HEK293 (cell line): ENCODE data around the gene TAF1D.

ENCODE experiments used
- CTCF ChIA-PET: fragments of 350-600 bp; formaldehyde crosslinking; extraction: SDS; loops from one replicate; lab custom pipeline; 2021; ENCODE audit warnings: antibody characterized with exemption; lab: Yijun Ruan, JAX
- POLR2A ChIA-PET: fragments of 300-600 bp; formaldehyde crosslinking; extraction: SDS; loops from one replicate; lab custom pipeline; 2020; ENCODE audit warnings: antibody characterized with exemption, inconsistent platforms; lab: Yijun Ruan, JAX
- H3K27ac ChIP-seq: fragments of 200-500 bp; sonication (Bioruptor generic); 2 replicates; pipeline ENCODE4 v1.5.1; 2014; ENCODE audit warnings: low read depth, low read length, control low read depth, inconsistent platforms; ENCODE audit errors: extremely low read depth
- H3K36me3 ChIP-seq, 2 experiments: fragments of 200-500 bp in 1 of 2; sonication (Bioruptor generic) in 1 of 2; 1 replicate in 1 of 2; 2 replicates in 1 of 2; pipeline ENCODE4 v1.5.1; 2014 to 2017; ENCODE audit warnings: inconsistent platforms in 2 of 2, low read length in 2 of 2; ENCODE audit not compliant: control insufficient read depth in 2 of 2, insufficient read depth in 1 of 2
- H3K4me1 ChIP-seq: fragments of 200-500 bp; sonication (Bioruptor generic); 2 replicates; pipeline ENCODE4 v1.5.1; 2014; ENCODE audit warnings: mild to moderate bottlenecking, low read length, inconsistent platforms; ENCODE audit not compliant: control insufficient read depth, insufficient read depth
- H3K4me3 ChIP-seq: 2 replicates; pipeline ENCODE4 v1.5.1; 2011; ENCODE audit warnings: low read depth, mild to moderate bottlenecking, control low read depth, low read length, moderate library complexity
- H3K9me3 ChIP-seq: fragments of 200-500 bp; sonication (Bioruptor generic); 2 replicates; pipeline ENCODE4 v1.5.1; 2014; ENCODE audit warnings: low read depth, low read length, inconsistent platforms; ENCODE audit not compliant: control insufficient read depth, insufficient read depth
- GLI4 ChIP-seq: fragments of 450-650 bp; formaldehyde crosslinking; IDR thresholded peaks from 2 replicates; pipeline ENCODE4 v1.5.1; 2016; ENCODE audit warnings: missing biosample characterization, missing genetic modification characterization
- GLIS1 ChIP-seq: fragments of 450-650 bp; formaldehyde crosslinking; IDR thresholded peaks from 2 replicates; pipeline ENCODE4 v1.5.1; 2016; ENCODE audit warnings: missing biosample characterization, missing genetic modification characterization
- HOXD13 ChIP-seq: sonication (generic); formaldehyde crosslinking; IDR thresholded peaks from 2 replicates; pipeline ENCODE4 v1.8.0; 2022; ENCODE audit warnings: missing genetic modification reagents, borderline replicate concordance
- OVOL3 ChIP-seq: fragments of 450-650 bp; formaldehyde crosslinking; IDR thresholded peaks from 2 replicates; pipeline ENCODE4 v1.5.1; 2016; ENCODE audit warnings: missing biosample characterization, missing genetic modification characterization
- SALL2 ChIP-seq: fragments of 450-650 bp; formaldehyde crosslinking; IDR thresholded peaks from 2 replicates; pipeline ENCODE4 v1.5.0; 2017; ENCODE audit warnings: missing biosample characterization, mild to moderate bottlenecking, missing genetic modification characterization, borderline replicate concordance
- SCRT1 ChIP-seq: fragments of 450-650 bp; formaldehyde crosslinking; IDR thresholded peaks from 2 replicates; pipeline ENCODE4 v1.5.1; 2016; ENCODE audit warnings: missing biosample characterization, missing genetic modification characterization, borderline replicate concordance
- SP2 ChIP-seq: fragments of 450-650 bp; formaldehyde crosslinking; IDR thresholded peaks from 2 replicates; pipeline ENCODE4 v1.5.1; 2016; ENCODE audit warnings: missing biosample characterization, missing genetic modification characterization
- ZBTB1 ChIP-seq: fragments of 450-650 bp; formaldehyde crosslinking; IDR thresholded peaks from 2 replicates; pipeline ENCODE4 v1.5.1; 2016; ENCODE audit warnings: missing biosample characterization, missing genetic modification characterization
- ZBTB7A ChIP-seq: fragments of 450-650 bp; formaldehyde crosslinking; IDR thresholded peaks from 2 replicates; pipeline ENCODE4 v1.5.1; 2016; ENCODE audit warnings: low read depth, missing biosample characterization, missing genetic modification characterization
- ZFP41 ChIP-seq: fragments of 450-650 bp; formaldehyde crosslinking; IDR thresholded peaks from 2 replicates; pipeline ENCODE4 v1.5.1; 2016; ENCODE audit warnings: missing biosample characterization, missing genetic modification characterization, borderline replicate concordance
- ZFP69B ChIP-seq: fragments of 450-650 bp; formaldehyde crosslinking; IDR thresholded peaks from 2 replicates; pipeline ENCODE4 v1.5.1; 2016; ENCODE audit warnings: missing biosample characterization, missing genetic modification characterization
- ZNF174 ChIP-seq: fragments of 450-650 bp; formaldehyde crosslinking; IDR thresholded peaks from 2 replicates; pipeline ENCODE4 v1.5.0; 2017; ENCODE audit warnings: missing biosample characterization, mild to moderate bottlenecking, missing genetic modification characterization
- ZNF2 ChIP-seq: fragments of 450-650 bp; formaldehyde crosslinking; IDR thresholded peaks from 2 replicates; pipeline ENCODE4 v1.5.1; 2016; ENCODE audit warnings: missing biosample characterization, missing genetic modification characterization
- ZNF23 ChIP-seq: fragments of 450-650 bp; formaldehyde crosslinking; IDR thresholded peaks from 2 replicates; pipeline ENCODE4 v1.5.1; 2016; ENCODE audit warnings: missing biosample characterization, missing genetic modification characterization, borderline replicate concordance
- ZNF274 ChIP-seq, 2 experiments: fragments of 200-500 bp in 1 of 2; fragments of 450-650 bp in 1 of 2; sonication (Bioruptor generic) in 1 of 2; formaldehyde crosslinking in 1 of 2; IDR thresholded peaks; 2 replicates each; pipeline versions ENCODE4 v1.5.1 to v1.6.1; 2014 to 2016; ENCODE audit warnings: borderline replicate concordance in 1 of 2, inconsistent platforms in 1 of 2, low read length in 1 of 2, missing biosample characterization in 1 of 2, missing genetic modification characterization in 1 of 2
- ZNF350 ChIP-seq: fragments of 450-650 bp; formaldehyde crosslinking; IDR thresholded peaks from 2 replicates; pipeline ENCODE4 v1.5.0; 2017; ENCODE audit warnings: missing biosample characterization, mild to moderate bottlenecking, missing genetic modification characterization
- ZNF416 ChIP-seq: fragments of 450-650 bp; formaldehyde crosslinking; IDR thresholded peaks from 2 replicates; pipeline ENCODE4 v1.5.1; 2016; ENCODE audit warnings: missing biosample characterization, missing genetic modification characterization
- ZNF510 ChIP-seq: fragments of 450-650 bp; formaldehyde crosslinking; IDR thresholded peaks from 2 replicates; pipeline ENCODE4 v1.5.1; 2018; ENCODE audit warnings: mild to moderate bottlenecking, missing genetic modification characterization, missing biosample characterization; ENCODE audit not compliant: insufficient replicate concordance
- ZNF530 ChIP-seq: fragments of 450-650 bp; formaldehyde crosslinking; IDR thresholded peaks from 2 replicates; pipeline ENCODE4 v1.5.1; 2016; ENCODE audit warnings: low read depth, missing biosample characterization, missing genetic modification characterization
- ZNF580 ChIP-seq: fragments of 450-650 bp; formaldehyde crosslinking; IDR thresholded peaks from 2 replicates; pipeline ENCODE4 v1.5.1; 2016; ENCODE audit warnings: missing biosample characterization, missing genetic modification characterization
- ZNF610 ChIP-seq: fragments of 450-650 bp; formaldehyde crosslinking; IDR thresholded peaks from 2 replicates; pipeline ENCODE4 v1.5.1; 2016; ENCODE audit warnings: missing biosample characterization, missing genetic modification characterization, borderline replicate concordance
- ZNF658 ChIP-seq: fragments of 450-650 bp; formaldehyde crosslinking; IDR thresholded peaks from 2 replicates; pipeline ENCODE4; 2016; ENCODE audit warnings: missing biosample characterization, missing genetic modification characterization
- ZNF837 ChIP-seq: fragments of 450-650 bp; formaldehyde crosslinking; IDR thresholded peaks from 2 replicates; pipeline ENCODE4 v1.5.1; 2016; ENCODE audit warnings: missing biosample characterization, missing genetic modification characterization
- ZSCAN18 ChIP-seq: fragments of 450-650 bp; formaldehyde crosslinking; IDR thresholded peaks from 2 replicates; pipeline ENCODE4 v1.5.1; 2016; ENCODE audit warnings: missing biosample characterization, missing genetic modification characterization
- TF ChIP-seq, protein P1 (sequence below): fragments of 450-650 bp; formaldehyde crosslinking; IDR thresholded peaks from 2 replicates; pipeline ENCODE4 v1.5.1; 2016; ENCODE audit warnings: missing biosample characterization, missing genetic modification characterization
- TF ChIP-seq, protein P2 (sequence below): fragments of 450-650 bp; formaldehyde crosslinking; IDR thresholded peaks from 2 replicates; pipeline ENCODE4 v1.5.1; 2017; ENCODE audit warnings: missing biosample characterization, missing genetic modification characterization
- TF ChIP-seq, protein P3 (sequence below): fragments of 450-650 bp; formaldehyde crosslinking; IDR thresholded peaks from 2 replicates; pipeline ENCODE4 v1.5.0; 2017; ENCODE audit warnings: missing biosample characterization, missing genetic modification characterization, borderline replicate concordance

Gene TAF1D

GRCh38 chr11:93733474-93733873 is 7.8 kb downstream of the TAF1D start (continued):
- TF ChIP-seq SALL2 = no peak
- TF ChIP-seq, protein P1, sequence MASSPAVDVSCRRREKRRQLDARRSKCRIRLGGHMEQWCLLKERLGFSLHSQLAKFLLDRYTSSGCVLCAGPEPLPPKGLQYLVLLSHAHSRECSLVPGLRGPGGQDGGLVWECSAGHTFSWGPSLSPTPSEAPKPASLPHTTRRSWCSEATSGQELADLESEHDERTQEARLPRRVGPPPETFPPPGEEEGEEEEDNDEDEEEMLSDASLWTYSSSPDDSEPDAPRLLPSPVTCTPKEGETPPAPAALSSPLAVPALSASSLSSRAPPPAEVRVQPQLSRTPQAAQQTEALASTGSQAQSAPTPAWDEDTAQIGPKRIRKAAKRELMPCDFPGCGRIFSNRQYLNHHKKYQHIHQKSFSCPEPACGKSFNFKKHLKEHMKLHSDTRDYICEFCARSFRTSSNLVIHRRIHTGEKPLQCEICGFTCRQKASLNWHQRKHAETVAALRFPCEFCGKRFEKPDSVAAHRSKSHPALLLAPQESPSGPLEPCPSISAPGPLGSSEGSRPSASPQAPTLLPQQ = no peak
- no peak for TF ChIP-seq ZNF416 (tag by site-specific recombination)
- no peak for TF ChIP-seq ZNF610 (tag by site-specific recombination)
- TF ChIP-seq ZNF174 (tag by site-specific recombination) = no peak
- TF ChIP-seq SCRT1 (tag by site-specific recombination) = no peak
- no peak for TF ChIP-seq ZNF510 (tag by site-specific recombination)
- no peak for TF ChIP-seq HOXD13
- TF ChIP-seq ZNF2 (tag by site-specific recombination) = no peak
- TF ChIP-seq GLI4 (tag by site-specific recombination) = no peak
- TF ChIP-seq SP2 (tag by site-specific recombination) = no peak
- no peak for TF ChIP-seq ZFP41 (tag by site-specific recombination)

DNA sequence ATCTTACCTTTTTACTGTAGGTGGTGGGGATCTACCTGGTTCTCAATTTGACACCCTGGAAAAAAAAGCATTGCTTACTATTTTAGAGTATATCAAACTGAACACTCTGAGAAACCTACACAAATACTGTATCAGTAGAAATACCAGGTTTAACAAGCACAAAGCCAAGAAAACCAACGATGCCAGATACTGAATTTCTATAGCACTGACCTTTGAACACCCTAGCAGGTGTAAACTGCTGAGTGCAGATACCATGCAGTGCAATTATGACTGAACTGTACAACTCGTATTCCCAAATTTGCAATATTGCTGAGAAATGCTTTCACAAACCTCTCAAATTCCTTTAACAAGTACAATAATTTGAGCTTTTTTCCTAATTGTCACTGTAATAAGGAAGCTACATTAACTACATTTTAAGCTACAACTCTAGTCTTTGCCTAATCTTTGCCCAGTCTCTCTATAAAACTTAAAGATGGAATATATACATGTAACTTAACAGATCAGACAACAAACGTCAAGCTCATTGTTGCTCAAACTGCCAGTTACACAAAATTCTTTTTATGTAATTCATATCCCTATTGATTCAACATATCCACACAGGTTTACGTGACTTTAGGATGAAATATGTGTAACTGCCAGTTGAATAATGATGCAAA is 8.9 kb downstream of the TAF1D start:
- POLR2A ChIA-PET = interaction anchor here (0.6 to 5.3 kb wide), 2 partner anchors 8 to 493 kb away, joined by 3 to 48 read pairs; partner anchors contain the start of genes C11orf54 and TAF1D
- no peaks in the 10 kb centered on the region for H3K4me1 ChIP-seq
- H3K36me3 ChIP-seq = peaks cover 26 to 100% of the 10 kb centered on the region in 2 experiments
- no peak overlapping the region for H3K4me3 ChIP-seq
- H3K9me3 ChIP-seq = no peaks in the 10 kb centered on the region
- no peak for TF ChIP-seq ZNF658 (tag by site-specific recombination)
- TF ChIP-seq ZNF580 = no peak
- no peak for TF ChIP-seq OVOL3 (tag by site-specific recombination)
- TF ChIP-seq ZSCAN18 = no peak
- TF ChIP-seq, protein P2, sequence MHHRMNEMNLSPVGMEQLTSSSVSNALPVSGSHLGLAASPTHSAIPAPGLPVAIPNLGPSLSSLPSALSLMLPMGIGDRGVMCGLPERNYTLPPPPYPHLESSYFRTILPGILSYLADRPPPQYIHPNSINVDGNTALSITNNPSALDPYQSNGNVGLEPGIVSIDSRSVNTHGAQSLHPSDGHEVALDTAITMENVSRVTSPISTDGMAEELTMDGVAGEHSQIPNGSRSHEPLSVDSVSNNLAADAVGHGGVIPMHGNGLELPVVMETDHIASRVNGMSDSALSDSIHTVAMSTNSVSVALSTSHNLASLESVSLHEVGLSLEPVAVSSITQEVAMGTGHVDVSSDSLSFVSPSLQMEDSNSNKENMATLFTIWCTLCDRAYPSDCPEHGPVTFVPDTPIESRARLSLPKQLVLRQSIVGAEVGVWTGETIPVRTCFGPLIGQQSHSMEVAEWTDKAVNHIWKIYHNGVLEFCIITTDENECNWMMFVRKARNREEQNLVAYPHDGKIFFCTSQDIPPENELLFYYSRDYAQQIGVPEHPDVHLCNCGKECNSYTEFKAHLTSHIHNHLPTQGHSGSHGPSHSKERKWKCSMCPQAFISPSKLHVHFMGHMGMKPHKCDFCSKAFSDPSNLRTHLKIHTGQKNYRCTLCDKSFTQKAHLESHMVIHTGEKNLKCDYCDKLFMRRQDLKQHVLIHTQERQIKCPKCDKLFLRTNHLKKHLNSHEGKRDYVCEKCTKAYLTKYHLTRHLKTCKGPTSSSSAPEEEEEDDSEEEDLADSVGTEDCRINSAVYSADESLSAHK (tag by site-specific recombination) = no peak
- no peak for TF ChIP-seq ZNF350
- no peak for TF ChIP-seq ZBTB7A (tag by site-specific recombination)
- TF ChIP-seq, protein P3, sequence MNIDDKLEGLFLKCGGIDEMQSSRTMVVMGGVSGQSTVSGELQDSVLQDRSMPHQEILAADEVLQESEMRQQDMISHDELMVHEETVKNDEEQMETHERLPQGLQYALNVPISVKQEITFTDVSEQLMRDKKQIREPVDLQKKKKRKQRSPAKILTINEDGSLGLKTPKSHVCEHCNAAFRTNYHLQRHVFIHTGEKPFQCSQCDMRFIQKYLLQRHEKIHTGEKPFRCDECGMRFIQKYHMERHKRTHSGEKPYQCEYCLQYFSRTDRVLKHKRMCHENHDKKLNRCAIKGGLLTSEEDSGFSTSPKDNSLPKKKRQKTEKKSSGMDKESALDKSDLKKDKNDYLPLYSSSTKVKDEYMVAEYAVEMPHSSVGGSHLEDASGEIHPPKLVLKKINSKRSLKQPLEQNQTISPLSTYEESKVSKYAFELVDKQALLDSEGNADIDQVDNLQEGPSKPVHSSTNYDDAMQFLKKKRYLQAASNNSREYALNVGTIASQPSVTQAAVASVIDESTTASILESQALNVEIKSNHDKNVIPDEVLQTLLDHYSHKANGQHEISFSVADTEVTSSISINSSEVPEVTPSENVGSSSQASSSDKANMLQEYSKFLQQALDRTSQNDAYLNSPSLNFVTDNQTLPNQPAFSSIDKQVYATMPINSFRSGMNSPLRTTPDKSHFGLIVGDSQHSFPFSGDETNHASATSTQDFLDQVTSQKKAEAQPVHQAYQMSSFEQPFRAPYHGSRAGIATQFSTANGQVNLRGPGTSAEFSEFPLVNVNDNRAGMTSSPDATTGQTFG (tag by site-specific recombination) = no peak
- no peak for TF ChIP-seq ZNF837
- no peak for TF ChIP-seq ZNF23 (tag by site-specific recombination)
- no peak for TF ChIP-seq GLIS1
- TF ChIP-seq ZNF274 (IDR thresholded peaks at IDR 0.05; ENCODE audit: low read length) = no peak
- TF ChIP-seq ZNF274 (tag by site-specific recombination; IDR thresholded peaks at IDR 0.05; ENCODE audit: borderline replicate concordance) = no peak
- no peak for TF ChIP-seq ZBTB1
- no peak for TF ChIP-seq ZNF530 (tag by site-specific recombination)
- no peak for TF ChIP-seq ZFP69B (tag by site-specific recombination)
- TF ChIP-seq, all 188 proteins: peak for 0
- no peak overlapping the region for H3K27ac ChIP-seq
- CTCF ChIA-PET = interaction anchor here (0.5 to 1.1 kb wide), 2 partner anchors 204 to 498 kb away, joined by 3 read pairs; no protein-coding TSS in a partner anchor
